B cell (primary cell): ENCODE results near the gene RAD51B. TPM values are rescaled to one million over a fixed set of nuclear protein-coding genes. Genes with fewer than 3 reads are reported as not detected.

Experiments
- ATAC-seq: fragments of 200-7000 bp; cut with Tn5 transposase; one replicate; pipeline ENCODE4 v1.10.0; 2021; ENCODE audit warnings: low read depth, mild to moderate bottlenecking, moderate number of reproducible peaks, moderate library complexity
- CTCF ChIA-PET: fragments of 350-600 bp; sonication (Branson Sonifier 250); formaldehyde crosslinking; loops from one replicate; lab custom pipeline; 2021; ENCODE audit warnings: antibody characterized with exemption, inconsistent platforms; lab: Charles Lee
- POLR2A ChIA-PET: fragments of 350-600 bp; sonication (Branson Sonifier 250); formaldehyde crosslinking; loops from one replicate; lab custom pipeline; 2021; ENCODE audit warnings: antibody characterized with exemption; lab: Charles Lee
- DNase-seq: peaks from one replicate; pipeline ENCODE4 v3.0.0; 2013
- H2AFZ ChIP-seq: 2 replicates; pipeline ENCODE4 v1.6.1; 2012; ENCODE audit warnings: mild to moderate bottlenecking, low read depth, low read length; ENCODE audit not compliant: insufficient read depth, poor library complexity, severe bottlenecking
- H3K27ac ChIP-seq, 2 donors: 1 replicate in 1 of 2; 2 replicates in 1 of 2; pipeline ENCODE4 v1.5.1; 2012 to 2013; ENCODE audit warnings: low read length in 2 of 2, mild to moderate bottlenecking in 2 of 2, moderate library complexity in 1 of 2
- H3K27me3 ChIP-seq, 4 experiments: fragments of 200-600 bp in 1 of 4; sonication (generic) in 1 of 4; replicated peaks in 1 of 4; 1 replicate in 2 of 4; 2 replicates in 2 of 4; pipeline versions ENCODE4 v1.6.1 to v1.7.0; 2013 to 2016; ENCODE audit warnings: low read length in 3 of 4, mild to moderate bottlenecking in 2 of 4, mixed read lengths in 1 of 4, moderate library complexity in 1 of 4; ENCODE audit not compliant: insufficient read depth in 4 of 4, control insufficient read depth in 3 of 4; ENCODE audit errors: control extremely low read depth in 1 of 4
- H3K36me3 ChIP-seq, 2 experiments: replicated peaks in 1 of 2; 1 replicate in 1 of 2; 2 replicates in 1 of 2; pipeline versions ENCODE4 v1.6.1 to v1.7.1; 2013; ENCODE audit warnings: low read length in 1 of 2; ENCODE audit not compliant: insufficient read depth in 2 of 2, control insufficient read depth in 1 of 2; ENCODE audit errors: control extremely low read depth in 1 of 2, extremely low read depth in 1 of 2
- H3K4me1 ChIP-seq, 2 donors: fragments of 200-600 bp in 1 of 2; sonication (generic) in 1 of 2; 1 replicate in 1 of 2; 2 replicates in 1 of 2; pipeline versions ENCODE4 v1.5.1 to v1.6.1; 2013 to 2017; ENCODE audit warnings: low read length in 2 of 2; ENCODE audit not compliant: control insufficient read depth in 2 of 2, insufficient read depth in 2 of 2
- H3K4me2 ChIP-seq: replicated peaks from 2 replicates; pipeline ENCODE3; 2012; ENCODE audit warnings: mild to moderate bottlenecking, low read depth, low read length; ENCODE audit not compliant: poor library complexity, severe bottlenecking
- H3K4me3 ChIP-seq, 5 experiments: fragments of 200-600 bp in 1 of 5; sonication (generic) in 1 of 5; 1 replicate in 3 of 5; 2 replicates in 2 of 5; pipeline versions ENCODE4 v1.5.1 to v1.7.0; 2011 to 2016; ENCODE audit warnings: low read length in 4 of 5, mild to moderate bottlenecking in 4 of 5, low read depth in 2 of 5, control low read depth in 1 of 5, moderate library complexity in 1 of 5; ENCODE audit not compliant: insufficient read depth in 1 of 5; ENCODE audit errors: control extremely low read depth in 1 of 5, extremely low read depth in 1 of 5
- H3K79me2 ChIP-seq: fragments of 200-600 bp; sonication (generic); one replicate; pipeline ENCODE4 v1.6.0; 2016; ENCODE audit warnings: low read length; ENCODE audit not compliant: control insufficient read depth, insufficient read depth
- H3K9ac ChIP-seq: fragments of 200-600 bp; sonication (generic); 2 replicates; pipeline ENCODE4 v1.6.1; 2017; ENCODE audit warnings: mild to moderate bottlenecking, low read length, moderate library complexity
- H3K9me3 ChIP-seq, 3 donors: one replicate each; pipeline versions ENCODE4 v1.6.1 to v1.7.1; 2013; ENCODE audit warnings: low read length in 2 of 3; ENCODE audit not compliant: control insufficient read depth in 2 of 3, insufficient read depth in 1 of 3; ENCODE audit errors: control extremely low read depth in 1 of 3
- H4K20me1 ChIP-seq: 2 replicates; pipeline ENCODE4 v1.6.0; 2012; ENCODE audit warnings: mild to moderate bottlenecking, low read length; ENCODE audit not compliant: insufficient read depth, control insufficient read depth, poor library complexity, severe bottlenecking
- H3K27ac Mint-ChIP-seq: one replicate; pipeline ENCODE4 v1.8.0; 2021; ENCODE audit warnings: mixed read lengths
- H3K27me3 Mint-ChIP-seq: one replicate; pipeline ENCODE4 v1.8.0; 2021; ENCODE audit warnings: mixed read lengths
- H3K4me1 Mint-ChIP-seq: one replicate; pipeline ENCODE4 v1.8.0; 2021; ENCODE audit warnings: mixed read lengths
- H3K4me3 Mint-ChIP-seq: one replicate; pipeline ENCODE4 v1.8.0; 2021; ENCODE audit warnings: mixed read lengths
- H3K9me3 Mint-ChIP-seq: one replicate; pipeline ENCODE4 v1.8.0; 2022; ENCODE audit warnings: mixed read lengths; ENCODE audit not compliant: insufficient read depth
- EZH2 ChIP-seq: IDR thresholded peaks from 2 replicates; pipeline ENCODE4 v1.6.1; 2012; ENCODE audit warnings: borderline replicate concordance, low read depth, mild to moderate bottlenecking, moderate library complexity, low read length; ENCODE audit not compliant: insufficient read depth, poor library complexity, severe bottlenecking
- WGBS: methylation state at CpG from one replicate; pipeline ENCODE4 v1.1.5; 2013; ENCODE audit warnings: missing lambda C conversion rate; ENCODE audit not compliant: insufficient coverage; 5-methylcytosine and 5-hydroxymethylcytosine counted together
- intact Hi-C: fragments of 100-400 bp; cut with micrococcal nuclease; formaldehyde crosslinking; loops from one replicate; pipeline ENCODE4 v1.10.0; 2022
- polyA plus RNA-seq: library from polyadenylated mRNA; depleted of rRNA; stranded (reverse); fragments of >200 nt; gene quantifications from 2 replicates; pipeline ENCODE4 v1.2.3, GENCODE V29; 2012
- total RNA-seq, 2 donors: library from RNA; stranded (reverse); fragments of 120-200 nt in 1 of 2; gene quantifications; 1 replicate in 1 of 2; 2 replicates in 1 of 2; pipeline versions ENCODE4 v1.2.3 to v1.2.4, GENCODE V29; 2013 to 2022
- TF ChIP-seq, protein P1 (sequence below): fragments of 200-600 bp; IDR thresholded peaks from one replicate; pipeline ENCODE4 v1.8.0; 2022; ENCODE audit warnings: antibody characterized with exemption, mild to moderate bottlenecking

The RAD51B gene
- total and polyA plus RNA-seq, 2 donors (not counting 1 experiment from before 2014, with no cell fraction given) = 6.5 to 60.6 TPM

DNA sequence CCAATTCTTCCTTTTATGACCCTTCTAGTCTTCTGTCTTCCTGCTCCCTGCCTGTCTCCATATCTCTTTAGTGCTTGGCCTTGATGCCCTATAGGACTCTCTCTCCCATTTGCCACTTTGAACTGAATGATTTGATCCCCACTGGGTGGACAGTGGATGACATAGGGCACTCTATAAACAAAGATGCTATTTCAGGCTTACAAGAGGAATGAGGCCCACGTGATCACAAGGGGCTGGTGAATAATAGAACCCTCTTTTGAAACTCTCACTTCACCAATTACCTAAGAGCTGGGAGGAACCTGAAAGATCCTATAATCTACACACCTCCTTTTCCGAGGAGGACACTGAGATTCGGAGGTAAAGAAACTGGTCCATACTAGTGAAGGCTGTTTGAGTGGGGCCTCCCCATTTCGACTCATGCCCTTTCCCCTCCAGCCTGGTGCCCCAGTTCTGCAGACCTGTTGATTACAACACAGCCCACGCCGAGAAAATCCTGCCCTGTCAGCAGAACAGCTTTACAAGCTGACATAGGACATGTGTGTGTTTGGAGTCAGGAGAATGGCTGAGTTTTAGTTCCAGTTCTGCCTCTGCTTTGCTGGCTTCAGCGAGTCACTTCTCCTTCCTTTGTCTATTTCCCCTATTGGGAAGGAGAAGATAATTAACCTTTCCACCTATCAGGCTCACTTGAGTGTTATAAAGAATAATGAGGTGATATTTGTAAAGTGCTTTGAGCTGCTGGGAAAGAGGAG lies 573.0 kb downstream of the RAD51B start:
- no peak for ATAC-seq
- peak overlapping the region in 1 of 2 donors; percentile 54 for H3K27ac ChIP-seq
- no peaks in the 10 kb centered on the region for H3K27me3 ChIP-seq
- H3K4me3 ChIP-seq = no peak overlapping the region
- no peaks in the 10 kb centered on the region for H4K20me1 ChIP-seq
- intact Hi-C loops = no loop called here
- TF ChIP-seq, protein P1, sequence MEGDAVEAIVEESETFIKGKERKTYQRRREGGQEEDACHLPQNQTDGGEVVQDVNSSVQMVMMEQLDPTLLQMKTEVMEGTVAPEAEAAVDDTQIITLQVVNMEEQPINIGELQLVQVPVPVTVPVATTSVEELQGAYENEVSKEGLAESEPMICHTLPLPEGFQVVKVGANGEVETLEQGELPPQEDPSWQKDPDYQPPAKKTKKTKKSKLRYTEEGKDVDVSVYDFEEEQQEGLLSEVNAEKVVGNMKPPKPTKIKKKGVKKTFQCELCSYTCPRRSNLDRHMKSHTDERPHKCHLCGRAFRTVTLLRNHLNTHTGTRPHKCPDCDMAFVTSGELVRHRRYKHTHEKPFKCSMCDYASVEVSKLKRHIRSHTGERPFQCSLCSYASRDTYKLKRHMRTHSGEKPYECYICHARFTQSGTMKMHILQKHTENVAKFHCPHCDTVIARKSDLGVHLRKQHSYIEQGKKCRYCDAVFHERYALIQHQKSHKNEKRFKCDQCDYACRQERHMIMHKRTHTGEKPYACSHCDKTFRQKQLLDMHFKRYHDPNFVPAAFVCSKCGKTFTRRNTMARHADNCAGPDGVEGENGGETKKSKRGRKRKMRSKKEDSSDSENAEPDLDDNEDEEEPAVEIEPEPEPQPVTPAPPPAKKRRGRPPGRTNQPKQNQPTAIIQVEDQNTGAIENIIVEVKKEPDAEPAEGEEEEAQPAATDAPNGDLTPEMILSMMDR = no peak
- no peak for TF ChIP-seq EZH2
- Mint-ChIP-seq H3K27me3 (no peaks in the 10 kb centered on the region), H3K4me3 (peak overlapping the region; percentile 18), H3K27ac (peak overlapping the region; percentile 80), H3K9me3 (no peaks in the 10 kb centered on the region), H3K4me1 (peaks cover 45% of the 10 kb centered on the region)
- DNase-seq = peak; percentile 36
- no peak overlapping the region for H2AFZ ChIP-seq
- H3K4me1 ChIP-seq = peaks cover 32 to 34% of the 10 kb centered on the region in 2 donors
- no CpG with 5 or more reads among the region's 7 CpGs for WGBS
- peak overlapping the region; percentile 48 for H3K4me2 ChIP-seq
- H3K9me3 ChIP-seq = no peaks in the 10 kb centered on the region
- ChIA-PET CTCF (interaction anchor here (1.1 to 1.5 kb wide), 2 partner anchors 15 to 109 kb away, joined by 4 to 6 read pairs; no protein-coding TSS in a partner anchor), POLR2A (interaction anchor here (0.6 to 1.0 kb wide), 3 partner anchors 9 to 133 kb away, joined by 3 to 4 read pairs (median 3); no protein-coding TSS in a partner anchor)
- no peaks in the 10 kb centered on the region for H3K36me3 ChIP-seq
- no peak overlapping the region for H3K9ac ChIP-seq
- H3K79me2 ChIP-seq = peaks cover 13% of the 10 kb centered on the region

DNA sequence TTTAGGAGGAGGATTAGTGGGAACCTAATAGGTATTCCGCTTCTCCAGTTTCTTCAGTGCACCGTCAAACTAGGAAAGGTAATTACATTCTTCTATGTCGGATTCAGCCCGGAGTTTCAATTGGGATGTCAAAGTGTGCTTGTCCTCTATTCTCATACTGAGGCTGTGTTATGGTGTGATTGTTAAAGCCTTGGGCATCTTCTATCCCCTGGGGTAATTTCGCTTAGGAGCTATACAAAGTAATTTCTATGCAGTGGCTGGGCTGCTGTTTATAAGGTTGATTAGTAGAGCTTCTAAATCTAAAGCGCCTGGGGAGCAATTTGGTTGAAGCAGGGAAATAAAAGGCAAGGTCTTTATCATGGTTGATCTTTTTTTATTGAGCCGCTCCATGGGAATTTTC lies 573.7 kb downstream of the RAD51B start:
- TF ChIP-seq, protein P1 = no peak
- no peak for TF ChIP-seq EZH2
- ChIA-PET POLR2A (interaction anchor here (0.6 to 1.0 kb wide), 4 partner anchors 10 to 290 kb away, joined by 3 to 4 read pairs (median 3); no protein-coding TSS in a partner anchor), CTCF (interaction anchor here (1.1 to 1.5 kb wide), 3 partner anchors 15 to 110 kb away, joined by 3 to 6 read pairs (median 4); no protein-coding TSS in a partner anchor)
- no peaks in the 10 kb centered on the region for H3K9me3 Mint-ChIP-seq
- 65% methylated on average over 6 of the region's 7 CpGs for WGBS
- Histone ChIP-seq H3K27ac (peak overlapping the region in 1 of 2 donors; percentile 54), H3K27me3 (no peaks in the 10 kb centered on the region), H3K79me2 (peaks cover 16% of the 10 kb centered on the region), H3K4me2 (peak overlapping the region; percentile 48), H2AFZ (peak overlapping the region; percentile 27), H3K9me3 (no peaks in the 10 kb centered on the region), H4K20me1 (no peaks in the 10 kb centered on the region), H3K4me1 (peaks cover 39% of the 10 kb centered on the region in 2 donors), H3K4me3 (no peak overlapping the region), H3K36me3 (no peaks in the 10 kb centered on the region), H3K9ac (no peak overlapping the region)
- H3K4me3 Mint-ChIP-seq = peak overlapping the region; percentile 17
- no peak for ATAC-seq
- DNase-seq = no peak
- H3K4me1 Mint-ChIP-seq = peaks cover 51% of the 10 kb centered on the region
- peak overlapping the region; percentile 80 for H3K27ac Mint-ChIP-seq
- no peaks in the 10 kb centered on the region for H3K27me3 Mint-ChIP-seq
- intact Hi-C loops = no loop called here
